ENCODE measurements around the gene PLCG2. TPM values are rescaled to one million over a fixed set of nuclear protein-coding genes. Genes with fewer than 3 reads are reported as not detected.

PLCG2 gene
- total and polyA plus RNA-seq, 2 of the 8 experiments (the other 6 are each of a cell fraction or from before 2014, with no cell fraction given): 6.1 to 6.9 TPM

- no peak for TF ChIP-seq CTCF (IDR thresholded peaks at IDR 0.05; ENCODE audit: control extremely low read depth in 1 of 3, insufficient read depth in 1 of 3, low read depth in 1 of 3, low read length in 3 of 3)
Measured at GRCh38 chr16:81869326-81869725, 90.2 kb downstream of the PLCG2 start (continued).
